Measurements from ENCODE around the gene SETDB2.

- no peak for TF ChIP-seq POLR2AphosphoS5 (IDR thresholded peaks at IDR 0.05; ENCODE audit: borderline replicate concordance, low read depth, low read length)
- no peak for TF ChIP-seq EZH2 (IDR thresholded peaks at IDR 0.05)
Measured at GRCh38 chr13:49540552-49540951, 96.5 kb downstream of the SETDB2 start.
